GM23338 (cell line): Measurements from ENCODE around the gene MTHFD1L.

ENCODE experiments used
- CREB1 ChIP-seq: fragments of 250-450 bp; sonication (Bioruptor Pico); IDR thresholded peaks from 2 replicates; pipeline ENCODE4 v1.5.0; 2020; ENCODE audit warnings: low read depth, mild to moderate bottlenecking, moderate library complexity
- EZH2 ChIP-seq: fragments of 200-600 bp; sonication (generic); IDR thresholded peaks from one replicate; pipeline ENCODE4 v1.8.0; 2017; ENCODE audit warnings: antibody characterized with exemption, mild to moderate bottlenecking, low read depth; ENCODE audit not compliant: unreplicated experiment
- EZH2phosphoT487 ChIP-seq: fragments of 200-600 bp; sonication (generic); IDR thresholded peaks from one replicate; pipeline ENCODE4 v1.8.1; 2018; ENCODE audit warnings: antibody characterized with exemption; ENCODE audit not compliant: unreplicated experiment
- JUNB ChIP-seq: IDR thresholded peaks from one replicate; pipeline ENCODE4 v1.6.1; 2016; ENCODE audit warnings: antibody characterized with exemption; ENCODE audit not compliant: unreplicated experiment
- NANOG ChIP-seq: IDR thresholded peaks from 2 replicates; pipeline ENCODE4 v1.6.1; 2016; ENCODE audit warnings: antibody characterized with exemption, borderline replicate concordance
- POLR2AphosphoS5 ChIP-seq: IDR thresholded peaks from 2 replicates; pipeline ENCODE4 v1.6.1; 2016; ENCODE audit warnings: antibody characterized with exemption, low read depth
- STAT1 ChIP-seq: IDR thresholded peaks from one replicate; pipeline ENCODE4 v1.6.1; 2016; ENCODE audit warnings: antibody characterized with exemption; ENCODE audit not compliant: unreplicated experiment
- ZNF114 ChIP-seq: fragments of 250-450 bp; sonication (Bioruptor Pico); IDR thresholded peaks from 2 replicates; pipeline ENCODE4 v1.5.0; 2020; ENCODE audit warnings: mild to moderate bottlenecking, moderate library complexity
- ZNF331 ChIP-seq: fragments of 250-450 bp; sonication (Bioruptor Pico); IDR thresholded peaks from 2 replicates; pipeline ENCODE4 v1.5.0; 2020; ENCODE audit warnings: low read depth, mild to moderate bottlenecking, moderate library complexity
- TF ChIP-seq, protein P1 (sequence below), 2 experiments: fragments of 200-600 bp in 1 of 2; sonication (generic) in 1 of 2; conservative IDR thresholded peaks; 2 replicates each; pipeline versions ENCODE4 v1.5.1 to v1.6.1; 2016 to 2017; ENCODE audit warnings: antibody characterized with exemption in 2 of 2, low read depth in 2 of 2, mild to moderate bottlenecking in 2 of 2, moderate library complexity in 1 of 2
- TF ChIP-seq, protein P2 (sequence below): IDR thresholded peaks from one replicate; pipeline ENCODE4 v1.6.1; 2018; ENCODE audit warnings: antibody characterized with exemption; ENCODE audit not compliant: unreplicated experiment
- TF ChIP-seq, protein P3 (sequence below): IDR thresholded peaks from 2 replicates; pipeline ENCODE4 v1.6.1; 2016; ENCODE audit warnings: antibody characterized with exemption
- TF ChIP-seq, protein P4 (sequence below): fragments of 250-450 bp; sonication (Bioruptor Pico); IDR thresholded peaks from 2 replicates; pipeline ENCODE4 v1.5.0; 2020; ENCODE audit warnings: mild to moderate bottlenecking, moderate library complexity

DNA sequence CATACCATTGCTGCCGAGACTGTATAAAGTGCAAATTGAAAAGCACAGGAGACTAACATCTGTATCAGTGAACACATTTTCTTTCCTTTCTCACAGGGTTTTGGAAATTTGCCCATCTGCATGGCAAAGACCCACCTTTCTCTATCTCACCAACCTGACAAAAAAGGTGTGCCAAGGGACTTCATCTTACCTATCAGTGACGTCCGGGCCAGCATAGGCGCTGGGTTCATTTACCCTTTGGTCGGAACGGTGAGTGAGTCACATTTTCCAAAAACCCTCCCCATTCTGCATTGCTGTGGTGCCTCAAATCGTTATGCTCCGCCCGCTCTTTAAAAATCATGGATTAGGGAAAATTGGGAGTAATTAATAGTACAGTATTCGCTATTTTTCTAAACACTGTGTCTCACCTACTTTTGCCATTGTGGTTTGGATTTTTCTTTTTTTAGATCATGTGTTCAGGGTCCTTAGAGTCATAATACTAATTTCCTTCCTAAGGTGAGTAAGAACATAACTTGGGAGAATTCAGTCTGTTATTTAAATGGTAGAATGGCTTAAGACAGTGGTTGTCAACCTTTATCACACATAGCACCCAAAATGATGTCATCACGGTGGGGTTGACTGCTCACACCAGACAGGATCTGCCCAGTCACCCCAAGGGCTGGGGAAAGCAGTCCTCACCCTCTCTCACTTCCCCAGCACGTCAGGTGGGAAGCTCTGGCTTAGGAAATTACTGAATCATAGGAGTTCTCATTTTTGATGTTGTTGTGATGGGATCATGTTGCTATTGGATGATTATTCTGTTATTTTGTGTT, 171.6 kb downstream of the MTHFD1L start:
- TF ChIP-seq, protein P1, sequence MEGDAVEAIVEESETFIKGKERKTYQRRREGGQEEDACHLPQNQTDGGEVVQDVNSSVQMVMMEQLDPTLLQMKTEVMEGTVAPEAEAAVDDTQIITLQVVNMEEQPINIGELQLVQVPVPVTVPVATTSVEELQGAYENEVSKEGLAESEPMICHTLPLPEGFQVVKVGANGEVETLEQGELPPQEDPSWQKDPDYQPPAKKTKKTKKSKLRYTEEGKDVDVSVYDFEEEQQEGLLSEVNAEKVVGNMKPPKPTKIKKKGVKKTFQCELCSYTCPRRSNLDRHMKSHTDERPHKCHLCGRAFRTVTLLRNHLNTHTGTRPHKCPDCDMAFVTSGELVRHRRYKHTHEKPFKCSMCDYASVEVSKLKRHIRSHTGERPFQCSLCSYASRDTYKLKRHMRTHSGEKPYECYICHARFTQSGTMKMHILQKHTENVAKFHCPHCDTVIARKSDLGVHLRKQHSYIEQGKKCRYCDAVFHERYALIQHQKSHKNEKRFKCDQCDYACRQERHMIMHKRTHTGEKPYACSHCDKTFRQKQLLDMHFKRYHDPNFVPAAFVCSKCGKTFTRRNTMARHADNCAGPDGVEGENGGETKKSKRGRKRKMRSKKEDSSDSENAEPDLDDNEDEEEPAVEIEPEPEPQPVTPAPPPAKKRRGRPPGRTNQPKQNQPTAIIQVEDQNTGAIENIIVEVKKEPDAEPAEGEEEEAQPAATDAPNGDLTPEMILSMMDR (conservative IDR thresholded peaks at IDR 0.05; ENCODE audit: low read depth in 2 of 2) = no peak
- TF ChIP-seq, protein P2, sequence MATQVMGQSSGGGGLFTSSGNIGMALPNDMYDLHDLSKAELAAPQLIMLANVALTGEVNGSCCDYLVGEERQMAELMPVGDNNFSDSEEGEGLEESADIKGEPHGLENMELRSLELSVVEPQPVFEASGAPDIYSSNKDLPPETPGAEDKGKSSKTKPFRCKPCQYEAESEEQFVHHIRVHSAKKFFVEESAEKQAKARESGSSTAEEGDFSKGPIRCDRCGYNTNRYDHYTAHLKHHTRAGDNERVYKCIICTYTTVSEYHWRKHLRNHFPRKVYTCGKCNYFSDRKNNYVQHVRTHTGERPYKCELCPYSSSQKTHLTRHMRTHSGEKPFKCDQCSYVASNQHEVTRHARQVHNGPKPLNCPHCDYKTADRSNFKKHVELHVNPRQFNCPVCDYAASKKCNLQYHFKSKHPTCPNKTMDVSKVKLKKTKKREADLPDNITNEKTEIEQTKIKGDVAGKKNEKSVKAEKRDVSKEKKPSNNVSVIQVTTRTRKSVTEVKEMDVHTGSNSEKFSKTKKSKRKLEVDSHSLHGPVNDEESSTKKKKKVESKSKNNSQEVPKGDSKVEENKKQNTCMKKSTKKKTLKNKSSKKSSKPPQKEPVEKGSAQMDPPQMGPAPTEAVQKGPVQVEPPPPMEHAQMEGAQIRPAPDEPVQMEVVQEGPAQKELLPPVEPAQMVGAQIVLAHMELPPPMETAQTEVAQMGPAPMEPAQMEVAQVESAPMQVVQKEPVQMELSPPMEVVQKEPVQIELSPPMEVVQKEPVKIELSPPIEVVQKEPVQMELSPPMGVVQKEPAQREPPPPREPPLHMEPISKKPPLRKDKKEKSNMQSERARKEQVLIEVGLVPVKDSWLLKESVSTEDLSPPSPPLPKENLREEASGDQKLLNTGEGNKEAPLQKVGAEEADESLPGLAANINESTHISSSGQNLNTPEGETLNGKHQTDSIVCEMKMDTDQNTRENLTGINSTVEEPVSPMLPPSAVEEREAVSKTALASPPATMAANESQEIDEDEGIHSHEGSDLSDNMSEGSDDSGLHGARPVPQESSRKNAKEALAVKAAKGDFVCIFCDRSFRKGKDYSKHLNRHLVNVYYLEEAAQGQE = no peak
- TF ChIP-seq EZH2 (no peak), POLR2AphosphoS5 (no peak), EZH2phosphoT487 (no peak), NANOG (no peak), CREB1 (CRISPR knock-in tag) (no peak), JUNB (no peak), ZNF114 (CRISPR knock-in tag) (no peak), STAT1 (no peak), ZNF331 (no peak)
- TF ChIP-seq, protein P3, sequence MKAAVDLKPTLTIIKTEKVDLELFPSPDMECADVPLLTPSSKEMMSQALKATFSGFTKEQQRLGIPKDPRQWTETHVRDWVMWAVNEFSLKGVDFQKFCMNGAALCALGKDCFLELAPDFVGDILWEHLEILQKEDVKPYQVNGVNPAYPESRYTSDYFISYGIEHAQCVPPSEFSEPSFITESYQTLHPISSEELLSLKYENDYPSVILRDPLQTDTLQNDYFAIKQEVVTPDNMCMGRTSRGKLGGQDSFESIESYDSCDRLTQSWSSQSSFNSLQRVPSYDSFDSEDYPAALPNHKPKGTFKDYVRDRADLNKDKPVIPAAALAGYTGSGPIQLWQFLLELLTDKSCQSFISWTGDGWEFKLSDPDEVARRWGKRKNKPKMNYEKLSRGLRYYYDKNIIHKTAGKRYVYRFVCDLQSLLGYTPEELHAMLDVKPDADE = no peak
- TF ChIP-seq, protein P4, sequence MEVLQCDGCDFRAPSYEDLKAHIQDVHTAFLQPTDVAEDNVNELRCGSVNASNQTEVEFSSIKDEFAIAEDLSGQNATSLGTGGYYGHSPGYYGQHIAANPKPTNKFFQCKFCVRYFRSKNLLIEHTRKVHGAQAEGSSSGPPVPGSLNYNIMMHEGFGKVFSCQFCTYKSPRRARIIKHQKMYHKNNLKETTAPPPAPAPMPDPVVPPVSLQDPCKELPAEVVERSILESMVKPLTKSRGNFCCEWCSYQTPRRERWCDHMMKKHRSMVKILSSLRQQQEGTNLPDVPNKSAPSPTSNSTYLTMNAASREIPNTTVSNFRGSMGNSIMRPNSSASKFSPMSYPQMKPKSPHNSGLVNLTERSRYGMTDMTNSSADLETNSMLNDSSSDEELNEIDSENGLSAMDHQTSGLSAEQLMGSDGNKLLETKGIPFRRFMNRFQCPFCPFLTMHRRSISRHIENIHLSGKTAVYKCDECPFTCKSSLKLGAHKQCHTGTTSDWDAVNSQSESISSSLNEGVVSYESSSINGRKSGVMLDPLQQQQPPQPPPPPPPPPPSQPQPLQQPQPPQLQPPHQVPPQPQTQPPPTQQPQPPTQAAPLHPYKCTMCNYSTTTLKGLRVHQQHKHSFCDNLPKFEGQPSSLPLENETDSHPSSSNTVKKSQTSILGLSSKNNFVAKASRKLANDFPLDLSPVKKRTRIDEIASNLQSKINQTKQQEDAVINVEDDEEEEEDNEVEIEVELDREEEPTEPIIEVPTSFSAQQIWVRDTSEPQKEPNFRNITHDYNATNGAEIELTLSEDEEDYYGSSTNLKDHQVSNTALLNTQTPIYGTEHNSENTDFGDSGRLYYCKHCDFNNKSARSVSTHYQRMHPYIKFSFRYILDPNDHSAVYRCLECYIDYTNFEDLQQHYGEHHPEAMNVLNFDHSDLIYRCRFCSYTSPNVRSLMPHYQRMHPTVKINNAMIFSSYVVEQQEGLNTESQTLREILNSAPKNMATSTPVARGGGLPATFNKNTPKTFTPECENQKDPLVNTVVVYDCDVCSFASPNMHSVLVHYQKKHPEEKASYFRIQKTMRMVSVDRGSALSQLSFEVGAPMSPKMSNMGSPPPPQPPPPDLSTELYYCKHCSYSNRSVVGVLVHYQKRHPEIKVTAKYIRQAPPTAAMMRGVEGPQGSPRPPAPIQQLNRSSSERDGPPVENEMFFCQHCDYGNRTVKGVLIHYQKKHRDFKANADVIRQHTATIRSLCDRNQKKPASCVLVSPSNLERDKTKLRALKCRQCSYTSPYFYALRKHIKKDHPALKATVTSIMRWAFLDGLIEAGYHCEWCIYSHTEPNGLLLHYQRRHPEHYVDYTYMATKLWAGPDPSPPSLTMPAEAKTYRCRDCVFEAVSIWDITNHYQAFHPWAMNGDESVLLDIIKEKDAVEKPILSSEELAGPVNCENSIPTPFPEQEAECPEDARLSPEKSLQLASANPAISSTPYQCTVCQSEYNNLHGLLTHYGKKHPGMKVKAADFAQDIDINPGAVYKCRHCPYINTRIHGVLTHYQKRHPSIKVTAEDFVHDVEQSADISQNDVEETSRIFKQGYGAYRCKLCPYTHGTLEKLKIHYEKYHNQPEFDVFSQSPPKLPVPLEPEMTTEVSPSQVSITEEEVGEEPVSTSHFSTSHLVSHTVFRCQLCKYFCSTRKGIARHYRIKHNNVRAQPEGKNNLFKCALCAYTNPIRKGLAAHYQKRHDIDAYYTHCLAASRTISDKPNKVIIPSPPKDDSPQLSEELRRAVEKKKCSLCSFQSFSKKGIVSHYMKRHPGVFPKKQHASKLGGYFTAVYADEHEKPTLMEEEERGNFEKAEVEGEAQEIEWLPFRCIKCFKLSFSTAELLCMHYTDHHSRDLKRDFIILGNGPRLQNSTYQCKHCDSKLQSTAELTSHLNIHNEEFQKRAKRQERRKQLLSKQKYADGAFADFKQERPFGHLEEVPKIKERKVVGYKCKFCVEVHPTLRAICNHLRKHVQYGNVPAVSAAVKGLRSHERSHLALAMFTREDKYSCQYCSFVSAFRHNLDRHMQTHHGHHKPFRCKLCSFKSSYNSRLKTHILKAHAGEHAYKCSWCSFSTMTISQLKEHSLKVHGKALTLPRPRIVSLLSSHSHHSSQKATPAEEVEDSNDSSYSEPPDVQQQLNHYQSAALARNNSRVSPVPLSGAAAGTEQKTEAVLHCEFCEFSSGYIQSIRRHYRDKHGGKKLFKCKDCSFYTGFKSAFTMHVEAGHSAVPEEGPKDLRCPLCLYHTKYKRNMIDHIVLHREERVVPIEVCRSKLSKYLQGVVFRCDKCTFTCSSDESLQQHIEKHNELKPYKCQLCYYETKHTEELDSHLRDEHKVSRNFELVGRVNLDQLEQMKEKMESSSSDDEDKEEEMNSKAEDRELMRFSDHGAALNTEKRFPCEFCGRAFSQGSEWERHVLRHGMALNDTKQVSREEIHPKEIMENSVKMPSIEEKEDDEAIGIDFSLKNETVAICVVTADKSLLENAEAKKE (CRISPR knock-in tag) = no peak
